ENCODE results near the gene SLC46A3.
A peak's percentile ranks its signal among the peaks of the same experiment; 100 is the strongest.
"Not testable (repeated sequence)": the region's sequence is repeated elsewhere in the genome, so short reads cannot be mapped to it uniquely, and the experiment has no call there.

Gene SLC46A3

GRCh38 chr13:28718543-28719226 is at the start of gene SLC46A3:
SLC46A3 (minus strand) TSS chr13:28718970; CDS start chr13:28717998, 972 bp downstream.
- peak; percentile 91 for DNase-seq

- no peak for DNase-seq
Observed at GRCh38 chr13:28763887-28764286, 45.1 kb upstream of the SLC46A3 start.

GRCh38 chr13:28761586-28761985 is 42.8 kb upstream of the SLC46A3 start:
- no peak for DNase-seq

- DNase-seq: no peak
Observed at GRCh38 chr13:28755546-28755870, 36.7 kb upstream of the SLC46A3 start.

GRCh38 chr13:28754698-28755545 is 36.2 kb upstream of the SLC46A3 start:
- no peak for DNase-seq

GRCh38 chr13:28753946-28754345 is 35.2 kb upstream of the SLC46A3 start:
- DNase-seq: no peak

- peak; percentile 78 for DNase-seq
Observed at GRCh38 chr13:28753208-28753892, 34.6 kb upstream of the SLC46A3 start.

GRCh38 chr13:28751175-28751960 is 32.6 kb upstream of the SLC46A3 start:
- DNase-seq: peak; percentile 51

GRCh38 chr13:28750187-28751045 is 31.6 kb upstream of the SLC46A3 start:
- peak; percentile 62 for DNase-seq

- no peak for DNase-seq
Observed at GRCh38 chr13:28747851-28748250, 29.1 kb upstream of the SLC46A3 start.

- no peak for DNase-seq
Observed at GRCh38 chr13:28746287-28746612, 27.5 kb upstream of the SLC46A3 start.

GRCh38 chr13:28744656-28745055 is 25.9 kb upstream of the SLC46A3 start:
- DNase-seq: no peak

- DNase-seq: no peak
Observed at GRCh38 chr13:28744091-28744536, 25.3 kb upstream of the SLC46A3 start.

GRCh38 chr13:28743499-28744083 is 24.8 kb upstream of the SLC46A3 start:
- no peak for DNase-seq

- DNase-seq: no peak
Observed at GRCh38 chr13:28743020-28743419, 24.2 kb upstream of the SLC46A3 start.

- not testable (repeated sequence) for DNase-seq
Observed at GRCh38 chr13:28742445-28742844, 23.7 kb upstream of the SLC46A3 start.

GRCh38 chr13:28741084-28741491 is 22.3 kb upstream of the SLC46A3 start:
- DNase-seq: no peak

GRCh38 chr13:28739376-28739775 is 20.6 kb upstream of the SLC46A3 start:
- DNase-seq: no peak

GRCh38 chr13:28735481-28736029 is 16.8 kb upstream of the SLC46A3 start:
- no peak for DNase-seq

GRCh38 chr13:28734906-28735305 is 16.1 kb upstream of the SLC46A3 start:
- DNase-seq: no peak

GRCh38 chr13:28730762-28731161 is 12.0 kb upstream of the SLC46A3 start:
- DNase-seq: no peak
